Measurements from ENCODE around the gene CLIC3.

Gene CLIC3

GRCh38 chr9:136963341-136963740 is 33.0 kb downstream of the CLIC3 start:
- DNase-seq, result no peak

- no peak for DNase-seq
Measured at GRCh38 chr9:136962701-136963248, 33.6 kb downstream of the CLIC3 start.

- no peak for DNase-seq
Measured at GRCh38 chr9:136962163-136962562, 34.2 kb downstream of the CLIC3 start.

GRCh38 chr9:136961279-136962065 is 34.9 kb downstream of the CLIC3 start:
- DNase-seq, result no peak

GRCh38 chr9:136960938-136961275 is 35.5 kb downstream of the CLIC3 start:
- no peak for DNase-seq

- DNase-seq, result no peak
Measured at GRCh38 chr9:136960212-136960937, 36.0 kb downstream of the CLIC3 start.

GRCh38 chr9:136958898-136959850 is 37.2 kb downstream of the CLIC3 start:
- no peak for DNase-seq

- no peak for DNase-seq
Measured at GRCh38 chr9:136958473-136958872, 37.9 kb downstream of the CLIC3 start.

- no peak for DNase-seq
Measured at GRCh38 chr9:136957901-136958300, 38.5 kb downstream of the CLIC3 start.

GRCh38 chr9:136957461-136957860 is 38.9 kb downstream of the CLIC3 start:
- no peak for DNase-seq

GRCh38 chr9:136956604-136957003 is 39.8 kb downstream of the CLIC3 start:
- no peak for DNase-seq

GRCh38 chr9:136955943-136956335 is 40.4 kb downstream of the CLIC3 start:
- no peak for DNase-seq

- DNase-seq, result no peak
Measured at GRCh38 chr9:136955202-136955942, 41.0 kb downstream of the CLIC3 start.

GRCh38 chr9:136954270-136955083 is 41.9 kb downstream of the CLIC3 start:
- DNase-seq, result no peak

GRCh38 chr9:136953771-136954269 is 42.5 kb downstream of the CLIC3 start:
- no peak for DNase-seq

GRCh38 chr9:136952876-136953770 is 43.2 kb downstream of the CLIC3 start:
- DNase-seq, result no peak

- no peak for DNase-seq
Measured at GRCh38 chr9:136952321-136952850, 44.0 kb downstream of the CLIC3 start.

GRCh38 chr9:136951541-136952320 is 44.6 kb downstream of the CLIC3 start, which contains the start of gene LCN12:
LCN12 (plus strand) TSS chr9:136952273; CDS start chr9:136952328, 55 bp downstream.
- DNase-seq, result no peak

Data from activated naive CD4-positive, alpha-beta T cell treated with Interleukin-2 at 50 U/mL for 16 hours (primary cell).